Bronchial epithelial cell (primary cell): ENCODE measurements around the gene OBP2A. TPM values are rescaled to one million over a fixed set of nuclear protein-coding genes. Genes with fewer than 3 reads are reported as not detected.
"Not testable (repeated sequence)": the region's sequence is repeated elsewhere in the genome, so short reads cannot be mapped to it uniquely, and the experiment has no call there.

Experiments used
- DNase-seq: peaks from one replicate; pipeline ENCODE4 v3.0.0-alpha.2; 2010; ENCODE audit warnings: low read depth
- FAIRE-seq: peaks from 2 replicates; lab custom pipeline; 2011; peaks lifted over from hg19 to GRCh38; lab: Jason Lieb, UNC
- H3K27me3 ChIP-seq: 2 replicates; pipeline ENCODE4 v1.5.1; 2011; ENCODE audit warnings: low read length; ENCODE audit not compliant: control insufficient read depth, insufficient read depth
- H3K36me3 ChIP-seq: 2 replicates; pipeline ENCODE4 v1.5.1; 2011; ENCODE audit warnings: low read length; ENCODE audit not compliant: control insufficient read depth, insufficient read depth
- H3K4me3 ChIP-seq: 2 replicates; pipeline ENCODE4 v1.5.1; 2011; ENCODE audit warnings: mild to moderate bottlenecking, low read depth, low read length, control low read depth
- CTCF ChIP-seq: IDR thresholded peaks from 2 replicates; pipeline ENCODE4 v1.5.1; 2011; ENCODE audit warnings: mild to moderate bottlenecking, moderate library complexity, low read length, control low read depth, inconsistent platforms; ENCODE audit not compliant: insufficient read depth, severe bottlenecking
- total RNA-seq: library from RNA; depleted of rRNA; stranded (reverse); fragments of >200 nt; gene quantifications from 2 replicates; pipeline ENCODE4 v1.2.1, GENCODE V29; 2014

Gene OBP2A, protein sequence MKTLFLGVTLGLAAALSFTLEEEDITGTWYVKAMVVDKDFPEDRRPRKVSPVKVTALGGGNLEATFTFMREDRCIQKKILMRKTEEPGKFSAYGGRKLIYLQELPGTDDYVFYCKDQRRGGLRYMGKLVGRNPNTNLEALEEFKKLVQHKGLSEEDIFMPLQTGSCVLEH
- not detected in 2 replicates for total RNA-seq

DNA sequence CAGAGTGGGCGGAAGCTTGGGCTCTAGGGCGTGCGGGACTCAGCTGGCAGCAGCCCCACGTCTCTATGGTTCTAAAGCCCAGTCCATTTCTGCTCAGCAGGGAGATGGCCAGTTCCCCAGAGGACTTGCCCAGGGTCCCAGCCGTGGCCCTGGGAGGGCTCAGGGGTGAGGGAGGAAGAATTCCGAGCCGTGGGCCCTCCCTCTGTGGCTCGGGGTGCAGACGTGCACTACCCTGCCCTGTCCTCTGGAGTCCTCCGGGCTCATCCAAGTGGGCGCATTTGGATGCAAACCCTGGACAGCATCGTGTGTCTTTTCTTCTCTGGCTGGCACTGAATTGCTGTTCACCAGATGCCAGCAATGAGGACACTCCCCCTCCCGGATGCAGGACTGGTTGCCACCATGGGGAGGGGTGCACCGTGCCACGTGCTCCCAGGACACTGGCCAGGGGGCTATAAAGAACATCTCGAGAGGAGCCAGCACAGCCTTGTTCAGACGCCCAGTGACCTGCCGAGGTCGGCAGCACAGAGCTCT lies at the start of gene OBP2A:
OBP2A (plus strand) TSS at position 481 of the 531 bp plus-strand sequence. CDS start 55 bp downstream, outside the sequence.
- not testable (repeated sequence) for H3K36me3 ChIP-seq, H3K27me3 ChIP-seq, DNase-seq, H3K4me3 ChIP-seq
- peak; percentile 97 for FAIRE-seq

DNA sequence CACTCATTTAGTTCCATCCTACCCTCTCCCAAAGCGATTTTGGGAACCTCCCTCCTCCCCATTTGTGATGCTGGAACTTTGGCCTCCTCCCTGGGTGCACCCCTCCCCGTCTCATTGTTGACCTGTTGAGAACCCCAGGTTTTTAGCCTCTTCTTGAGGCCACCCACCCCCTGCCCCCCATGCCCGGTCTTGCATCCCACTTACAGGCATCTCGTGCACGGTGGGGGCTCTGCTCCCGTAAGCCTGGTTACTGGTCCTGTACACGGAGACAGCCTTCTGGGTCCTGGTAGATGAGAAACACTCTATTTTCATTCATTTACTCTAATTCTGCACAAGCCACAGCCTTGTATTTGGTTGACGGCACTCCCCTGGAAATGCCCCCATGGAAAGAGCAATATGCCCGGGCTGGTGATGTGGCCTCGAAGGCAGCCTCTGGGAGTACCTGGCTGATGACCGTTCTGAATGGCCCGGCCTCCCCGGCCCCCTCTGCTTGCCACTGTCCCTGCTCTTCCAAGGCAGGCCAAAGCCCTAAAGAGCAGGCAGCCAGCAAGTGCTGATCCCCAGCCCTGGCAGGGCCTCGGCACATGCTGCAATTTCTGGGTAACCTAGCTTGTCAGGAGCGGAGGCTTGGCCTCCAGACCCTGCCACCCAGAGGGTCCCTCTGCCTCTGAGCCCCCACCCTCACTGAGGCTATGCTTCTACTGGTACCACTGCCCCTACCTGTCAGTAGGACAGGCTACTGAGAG lies 47.4 kb upstream of the OBP2A start:
- Histone ChIP-seq H3K27me3 (peaks cover 2% of the 10 kb centered on the region), H3K4me3 (no peak overlapping the region), H3K36me3 (peaks cover 11% of the 10 kb centered on the region)
- DNase-seq: no peak
- FAIRE-seq: no peak
- no peak for TF ChIP-seq CTCF

DNA sequence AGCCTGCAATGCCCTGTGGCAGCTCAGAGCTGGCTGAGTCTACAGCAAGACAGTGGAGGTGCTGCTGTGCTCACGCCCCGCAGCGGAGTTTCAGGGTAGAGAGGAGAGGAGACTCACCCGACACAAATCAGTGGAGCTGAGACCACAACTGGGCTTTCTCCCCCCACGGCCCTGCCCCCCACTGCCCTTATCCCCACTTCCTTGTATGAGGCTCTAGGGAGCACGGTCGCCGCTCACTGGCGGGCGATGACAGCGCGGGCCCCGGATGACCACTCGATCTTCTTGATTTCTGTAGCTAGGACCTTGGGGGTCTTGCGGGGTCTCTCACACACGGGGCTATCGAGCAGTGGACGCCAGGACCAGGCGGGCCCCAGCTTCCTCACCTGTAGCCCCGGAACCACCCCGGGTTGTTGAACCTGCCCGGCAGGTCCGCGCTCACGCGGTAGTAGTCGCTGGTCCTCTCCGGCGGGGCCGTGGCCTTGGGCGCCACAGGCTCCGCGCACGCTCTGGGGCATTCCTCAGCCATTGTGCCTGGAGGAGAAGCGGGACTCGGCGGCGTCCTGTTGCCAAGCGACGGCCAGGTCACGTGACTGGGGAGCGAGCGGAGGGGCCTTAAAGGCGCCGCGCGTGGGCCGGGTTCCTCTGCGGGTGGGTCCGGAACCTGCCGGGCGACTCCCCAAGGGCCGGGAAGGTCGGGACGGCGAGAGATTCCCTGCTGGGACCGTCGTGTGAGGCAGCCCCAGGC lies 46.4 kb upstream of the OBP2A start:
- no peak for TF ChIP-seq CTCF

GRCh38 chr9:135500071-135500524 lies 45.8 kb upstream of the OBP2A start:
- no peak for FAIRE-seq
- no peak for TF ChIP-seq CTCF
- H3K4me3 ChIP-seq: peak overlapping the region; percentile 95
- peaks cover 2% of the 10 kb centered on the region for H3K27me3 ChIP-seq
- peaks cover 20% of the 10 kb centered on the region for H3K36me3 ChIP-seq
- DNase-seq: no peak

More for the DNA sequence above, 46.4 kb upstream of the OBP2A start:
- FAIRE-seq: no peak
- peak overlapping the region; percentile 95 for H3K4me3 ChIP-seq
- peaks cover 15% of the 10 kb centered on the region for H3K36me3 ChIP-seq
- peak; percentile 50 for DNase-seq
- H3K27me3 ChIP-seq: peaks cover 2% of the 10 kb centered on the region

- peak; percentile 91 for TF ChIP-seq CTCF
- Histone ChIP-seq H3K27me3 (peaks cover 2% of the 10 kb centered on the region), H3K4me3 (peak within 1 kb of the TSS; percentile 95), H3K36me3 (peaks cover 21% of the 10 kb centered on the region)
- DNase-seq: peak; percentile 46
- no peak for FAIRE-seq
Measured at GRCh38 chr9:135500525-135501260, 45.2 kb upstream of the OBP2A start, which contains the start of gene MRPS2. TSS of gene MRPS2 (plus strand) at chr9:135500682. CDS start at chr9:135500711, 29 bp downstream.
